ENCODE data around the gene PSMB3. TPM values are rescaled to one million over a fixed set of nuclear protein-coding genes. Genes with fewer than 3 reads are reported as not detected.

Gene PSMB3
- total RNA-seq = 95.5 TPM

GRCh38 chr17:38752308-38753070 is at the start of gene PSMB3:
PSMB3 (plus strand) TSS chr17:38752741; CDS start chr17:38752827, 86 bp downstream.
- H3K4me3 ChIP-seq (ENCODE audit: low read length) = peak within 1 kb of the TSS; percentile 76
- peaks cover 67% of the 10 kb centered on the region for H3K4me1 ChIP-seq (ENCODE audit: insufficient read depth, low read length)
- H3K9me3 ChIP-seq (ENCODE audit: low read depth, low read length) = no peaks in the 10 kb centered on the region
- H3K27me3 ChIP-seq (ENCODE audit: insufficient read depth, low read length) = peaks cover 33% of the 10 kb centered on the region

GRCh38 chr17:38702916-38703741 is 49.4 kb upstream of the PSMB3 start:
- H3K4me1 ChIP-seq (ENCODE audit: insufficient read depth, low read length) = peaks cover 63% of the 10 kb centered on the region
- no peaks in the 10 kb centered on the region for H3K27me3 ChIP-seq (ENCODE audit: insufficient read depth, low read length)
- H3K9me3 ChIP-seq (ENCODE audit: low read depth, low read length) = no peaks in the 10 kb centered on the region
- peak overlapping the region; percentile 87 for H3K4me3 ChIP-seq (ENCODE audit: low read length)

- H3K4me3 ChIP-seq (ENCODE audit: low read length) = peak overlapping the region; percentile 87
- H3K27me3 ChIP-seq (ENCODE audit: insufficient read depth, low read length) = no peaks in the 10 kb centered on the region
- H3K9me3 ChIP-seq (ENCODE audit: low read depth, low read length) = no peaks in the 10 kb centered on the region
- peaks cover 65% of the 10 kb centered on the region for H3K4me1 ChIP-seq (ENCODE audit: insufficient read depth, low read length)
Observed at GRCh38 chr17:38703742-38704605, 48.6 kb upstream of the PSMB3 start.

GRCh38 chr17:38704606-38705522 is 47.7 kb upstream of the PSMB3 start, which contains the start of gene MLLT6:
MLLT6 (plus strand) TSS chr17:38705273; CDS start chr17:38705633, 360 bp downstream.
- Histone ChIP-seq H3K4me1 (ENCODE audit: insufficient read depth, low read length) (peaks cover 65% of the 10 kb centered on the region), H3K27me3 (ENCODE audit: insufficient read depth, low read length) (no peaks in the 10 kb centered on the region), H3K9me3 (ENCODE audit: low read depth, low read length) (no peaks in the 10 kb centered on the region), H3K4me3 (ENCODE audit: low read length) (peak within 1 kb of the TSS; percentile 87)

- H3K4me1 ChIP-seq (ENCODE audit: insufficient read depth, low read length) = peaks cover 60% of the 10 kb centered on the region
- no peaks in the 10 kb centered on the region for H3K9me3 ChIP-seq (ENCODE audit: low read depth, low read length)
- H3K4me3 ChIP-seq (ENCODE audit: low read length) = peak overlapping the region; percentile 61
Observed at GRCh38 chr17:38705523-38705802, 47.1 kb upstream of the PSMB3 start.

GRCh38 chr17:38705803-38706504 is 46.6 kb upstream of the PSMB3 start:
- peaks cover 55% of the 10 kb centered on the region for H3K4me1 ChIP-seq (ENCODE audit: insufficient read depth, low read length)
- peak overlapping the region; percentile 61 for H3K4me3 ChIP-seq (ENCODE audit: low read length)
- no peaks in the 10 kb centered on the region for H3K27me3 ChIP-seq (ENCODE audit: insufficient read depth, low read length)
- no peaks in the 10 kb centered on the region for H3K9me3 ChIP-seq (ENCODE audit: low read depth, low read length)

More at GRCh38 chr17:38705523-38705802, 47.1 kb upstream of the PSMB3 start:
- no peaks in the 10 kb centered on the region for H3K27me3 ChIP-seq (ENCODE audit: insufficient read depth, low read length)

GRCh38 chr17:38706505-38707216 is 45.9 kb upstream of the PSMB3 start:
- Histone ChIP-seq H3K27me3 (ENCODE audit: insufficient read depth, low read length) (no peaks in the 10 kb centered on the region), H3K9me3 (ENCODE audit: low read depth, low read length) (no peaks in the 10 kb centered on the region), H3K4me3 (ENCODE audit: low read length) (peak overlapping the region; percentile 61), H3K4me1 (ENCODE audit: insufficient read depth, low read length) (peaks cover 48% of the 10 kb centered on the region)

GRCh38 chr17:38707678-38708351 is 44.7 kb upstream of the PSMB3 start:
- no peak overlapping the region for H3K4me3 ChIP-seq (ENCODE audit: low read length)

GRCh38 chr17:38709104-38709820 is 43.3 kb upstream of the PSMB3 start:
- Histone ChIP-seq H3K4me3 (ENCODE audit: low read length) (no peak overlapping the region), H3K9me3 (ENCODE audit: low read depth, low read length) (no peaks in the 10 kb centered on the region), H3K4me1 (ENCODE audit: insufficient read depth, low read length) (peaks cover 29% of the 10 kb centered on the region), H3K27me3 (ENCODE audit: insufficient read depth, low read length) (no peaks in the 10 kb centered on the region)

More at GRCh38 chr17:38707678-38708351, 44.7 kb upstream of the PSMB3 start:
- H3K27me3 ChIP-seq (ENCODE audit: insufficient read depth, low read length) = no peaks in the 10 kb centered on the region
- peaks cover 43% of the 10 kb centered on the region for H3K4me1 ChIP-seq (ENCODE audit: insufficient read depth, low read length)
- H3K9me3 ChIP-seq (ENCODE audit: low read depth, low read length) = no peaks in the 10 kb centered on the region

- no peaks in the 10 kb centered on the region for H3K27me3 ChIP-seq (ENCODE audit: insufficient read depth, low read length)
- H3K4me3 ChIP-seq (ENCODE audit: low read length) = no peak overlapping the region
- no peaks in the 10 kb centered on the region for H3K9me3 ChIP-seq (ENCODE audit: low read depth, low read length)
- peaks cover 25% of the 10 kb centered on the region for H3K4me1 ChIP-seq (ENCODE audit: insufficient read depth, low read length)
Observed at GRCh38 chr17:38709864-38710603, 42.5 kb upstream of the PSMB3 start.

GRCh38 chr17:38710604-38710962 is 42.0 kb upstream of the PSMB3 start:
- Histone ChIP-seq H3K9me3 (ENCODE audit: low read depth, low read length) (no peaks in the 10 kb centered on the region), H3K4me1 (ENCODE audit: insufficient read depth, low read length) (peaks cover 25% of the 10 kb centered on the region)

GRCh38 chr17:38710985-38711384 is 41.6 kb upstream of the PSMB3 start:
- no peaks in the 10 kb centered on the region for H3K27me3 ChIP-seq (ENCODE audit: insufficient read depth, low read length)
- no peaks in the 10 kb centered on the region for H3K9me3 ChIP-seq (ENCODE audit: low read depth, low read length)
- peaks cover 22% of the 10 kb centered on the region for H3K4me1 ChIP-seq (ENCODE audit: insufficient read depth, low read length)
- H3K4me3 ChIP-seq (ENCODE audit: low read length) = no peak overlapping the region

More at GRCh38 chr17:38710604-38710962, 42.0 kb upstream of the PSMB3 start:
- Histone ChIP-seq H3K27me3 (ENCODE audit: insufficient read depth, low read length) (no peaks in the 10 kb centered on the region), H3K4me3 (ENCODE audit: low read length) (no peak overlapping the region)
